HCT116 (cell line): ENCODE measurements around the gene FMN1. TPM values are rescaled to one million over a fixed set of nuclear protein-coding genes. Genes with fewer than 3 reads are reported as not detected.

Source experiments
- ATAC-seq: fragments of 200-7000 bp; cut with Tn5 transposase; 2 replicates; pipeline ENCODE4 v1.9.1; 2020; ENCODE audit warnings: mild to moderate bottlenecking, moderate library complexity
- BruUV-seq: library from RNA; stranded (reverse); fragments of 400-500 nt; replicated peaks from 2 replicates; lab custom pipeline; 2021; lab: Mats Ljungman, UMichigan
- CTCF ChIA-PET: fragments of 300-600 bp; sonication (Branson Sonifier 250); formaldehyde crosslinking; loops from one replicate; lab custom pipeline; 2021; ENCODE audit warnings: antibody characterized with exemption; lab: Charles Lee
- POLR2A ChIA-PET: fragments of 300-600, 350-600 bp; sonication (Branson Sonifier 250); formaldehyde crosslinking; loops from one replicate; lab custom pipeline; 2021; ENCODE audit warnings: antibody characterized with exemption; lab: Charles Lee
- RAD21 ChIA-PET, 2 experiments: fragments of 300-600 bp; sonication (Branson Sonifier 250); formaldehyde crosslinking; loops; one replicate each; lab custom pipeline; 2023; ENCODE audit warnings: low total read pairs in 2 of 2; ENCODE audit not compliant: uncharacterized antibody in 2 of 2, unreplicated experiment in 2 of 2, low non-redundant PET in 1 of 2; lab: Charles Lee
- DNase-seq: peaks from one replicate; pipeline ENCODE4 v3.0.0-alpha.2; 2010; ENCODE audit warnings: low read depth, low spot score
- H2AFZ ChIP-seq: fragments of 200-600 bp; shearing (Covaris generic), sonication (generic); 2 replicates; pipeline ENCODE4 v1.6.1; 2017; ENCODE audit warnings: low read depth, mixed run types, mixed read lengths, antibody characterized with exemption, low read length; ENCODE audit not compliant: poor library complexity, severe bottlenecking
- H3K27ac ChIP-seq: 2 replicates; pipeline ENCODE4 v1.5.1; 2012; ENCODE audit warnings: low read depth, low read length
- H3K27me3 ChIP-seq: fragments of 200-600 bp; sonication (generic); 2 replicates; pipeline ENCODE4 v1.6.1; 2016; ENCODE audit warnings: mixed run types, low read length, mixed read lengths; ENCODE audit not compliant: insufficient read depth
- H3K36me3 ChIP-seq, 2 experiments: fragments of 200-500 bp in 1 of 2; fragments of 200-600 bp in 1 of 2; sonication (Bioruptor generic) in 1 of 2; sonication (generic) in 1 of 2; 2 replicates each; pipeline versions ENCODE4 v1.5.1 to v1.6.1; 2014 to 2016; ENCODE audit warnings: low read length in 2 of 2, inconsistent platforms in 1 of 2, mixed read lengths in 1 of 2, mixed run types in 1 of 2; ENCODE audit not compliant: insufficient read depth in 2 of 2, control insufficient read depth in 1 of 2
- H3K4me1 ChIP-seq, 2 experiments: fragments of 200-600 bp in 1 of 2; sonication (generic) in 1 of 2; 2 replicates each; pipeline versions ENCODE4 v1.5.1 to v1.6.1; 2012 to 2017; ENCODE audit warnings: low read length in 2 of 2, inconsistent platforms in 1 of 2, mild to moderate bottlenecking in 1 of 2, mixed read lengths in 1 of 2, mixed run types in 1 of 2, moderate library complexity in 1 of 2; ENCODE audit not compliant: insufficient read depth in 2 of 2, control insufficient read depth in 1 of 2
- H3K4me2 ChIP-seq: fragments of 200-600 bp; sonication (generic); 2 replicates; pipeline ENCODE4 v1.6.1; 2017; ENCODE audit warnings: mixed run types, low read length, mixed read lengths
- H3K4me3 ChIP-seq, 2 experiments: fragments of 200-600 bp in 1 of 2; sonication (generic) in 1 of 2; replicated peaks in 1 of 2; 2 replicates each; pipeline ENCODE4 v1.5.1; 2011 to 2016; ENCODE audit warnings: low read length in 2 of 2, control low read depth in 1 of 2, low read depth in 1 of 2, mild to moderate bottlenecking in 1 of 2, mixed read lengths in 1 of 2, mixed run types in 1 of 2
- H3K79me2 ChIP-seq: fragments of 200-600 bp; sonication (generic); 2 replicates; pipeline ENCODE4 v1.6.1; 2017; ENCODE audit warnings: mild to moderate bottlenecking, mixed run types, low read length, moderate library complexity, mixed read lengths; ENCODE audit not compliant: insufficient read depth
- H3K9ac ChIP-seq: fragments of 200-600 bp; sonication (generic); 2 replicates; pipeline ENCODE4 v1.6.1; 2016; ENCODE audit warnings: low read length, mixed read lengths
- H3K9me2 ChIP-seq: fragments of 200-600 bp; sonication (generic), shearing (Covaris generic); 2 replicates; pipeline ENCODE4 v1.6.1; 2017; ENCODE audit warnings: mixed run types, mild to moderate bottlenecking, moderate library complexity; ENCODE audit not compliant: insufficient read depth
- H3K9me3 ChIP-seq, 2 experiments: fragments of 200-500 bp in 1 of 2; fragments of 200-600 bp in 1 of 2; sonication (Bioruptor generic) in 1 of 2; sonication (generic) in 1 of 2; 2 replicates each; pipeline ENCODE4 v1.6.1; 2014 to 2017; ENCODE audit warnings: low read length in 2 of 2, mixed read lengths in 2 of 2, inconsistent platforms in 1 of 2, low read depth in 1 of 2, mild to moderate bottlenecking in 1 of 2, mixed run types in 1 of 2, moderate library complexity in 1 of 2; ENCODE audit not compliant: control insufficient read depth in 1 of 2, insufficient read depth in 1 of 2
- H4K20me1 ChIP-seq: fragments of 200-600 bp; sonication (generic), shearing (Covaris generic); 2 replicates; pipeline ENCODE4 v1.6.1; 2017; ENCODE audit warnings: mixed run types, mild to moderate bottlenecking, moderate library complexity; ENCODE audit not compliant: insufficient read depth
- ATF3 ChIP-seq: IDR thresholded peaks from 2 replicates; pipeline ENCODE4 v1.6.1; 2012
- CBX3 ChIP-seq: IDR thresholded peaks from 2 replicates; pipeline ENCODE4 v1.6.1; 2012; ENCODE audit warnings: low read depth
- CTCF ChIP-seq, 3 experiments: fragments of 200-600 bp in 1 of 3; sonication (generic) in 1 of 3; IDR thresholded peaks in 2 of 3; conservative IDR thresholded peaks in 1 of 3; 2 replicates each; pipeline ENCODE4 v1.5.1; 2012 to 2017; ENCODE audit warnings: low read depth in 2 of 3, low read length in 2 of 3, antibody characterized with exemption in 1 of 3, borderline replicate concordance in 1 of 3, control low read depth in 1 of 3, mild to moderate bottlenecking in 1 of 3, mixed read lengths in 1 of 3, mixed run types in 1 of 3, moderate library complexity in 1 of 3; ENCODE audit not compliant: insufficient read depth in 1 of 3
- EGR1 ChIP-seq: IDR thresholded peaks from 2 replicates; pipeline ENCODE4 v1.6.1; 2012; ENCODE audit warnings: low read depth
- ELF1 ChIP-seq: IDR thresholded peaks from 2 replicates; pipeline ENCODE4 v1.6.1; 2012; ENCODE audit warnings: low read depth, borderline replicate concordance
- EZH2 ChIP-seq: fragments of 200-600 bp; sonication (generic); IDR thresholded peaks from 2 replicates; pipeline ENCODE4 v1.6.1; 2017; ENCODE audit warnings: antibody characterized with exemption, mixed run types
- EZH2phosphoT487 ChIP-seq: fragments of 200-600 bp; IDR thresholded peaks from 2 replicates; pipeline ENCODE4 v1.6.1; 2018; ENCODE audit warnings: antibody characterized with exemption, borderline replicate concordance
- FOSL1 ChIP-seq: IDR thresholded peaks from 2 replicates; pipeline ENCODE4 v1.6.1; 2012; ENCODE audit warnings: low read depth
- JUND ChIP-seq: IDR thresholded peaks from 2 replicates; pipeline ENCODE4 v1.6.1; 2012
- POLR2A ChIP-seq: IDR thresholded peaks from 2 replicates; pipeline ENCODE4 v1.7.0; 2011; ENCODE audit warnings: borderline replicate concordance; ENCODE audit not compliant: insufficient read depth, insufficient read length; ENCODE audit errors: extremely low read depth
- POLR2AphosphoS5 ChIP-seq: IDR thresholded peaks from 2 replicates; pipeline ENCODE4 v1.6.1; 2011; ENCODE audit warnings: mild to moderate bottlenecking, low read depth, low read length, moderate library complexity
- REST ChIP-seq: IDR thresholded peaks from 2 replicates; pipeline ENCODE4 v1.6.1; 2012; ENCODE audit warnings: low read depth
- SIN3A ChIP-seq: IDR thresholded peaks from 2 replicates; pipeline ENCODE4 v1.6.1; 2012; ENCODE audit warnings: low read depth
- SP1 ChIP-seq: IDR thresholded peaks from 2 replicates; pipeline ENCODE4 v1.6.1; 2012; ENCODE audit warnings: low read depth
- SRF ChIP-seq: IDR thresholded peaks from 2 replicates; pipeline ENCODE4 v1.6.1; 2012; ENCODE audit warnings: low read depth
- TCF7L2 ChIP-seq: IDR thresholded peaks from 2 replicates; pipeline ENCODE4 v1.7.0; 2011; ENCODE audit warnings: borderline replicate concordance, inconsistent platforms; ENCODE audit not compliant: insufficient read depth, insufficient read length; ENCODE audit errors: extremely low read depth
- YY1 ChIP-seq: IDR thresholded peaks from 2 replicates; pipeline ENCODE4 v1.6.1; 2011; ENCODE audit warnings: low read length, low read depth, moderate library complexity, mild to moderate bottlenecking; ENCODE audit not compliant: insufficient replicate concordance; ENCODE audit errors: extremely low read depth
- ZBTB33 ChIP-seq: IDR thresholded peaks from 2 replicates; pipeline ENCODE4 v1.6.1; 2011; ENCODE audit warnings: mild to moderate bottlenecking, low read length, moderate library complexity; ENCODE audit not compliant: insufficient replicate concordance; ENCODE audit errors: extremely low read depth
- ZFX ChIP-seq: fragments of 450-650 bp; IDR thresholded peaks from 2 replicates; pipeline ENCODE4 v1.6.1; 2017
- ZNF274 ChIP-seq: fragments of 200-500 bp; sonication (Bioruptor generic); IDR thresholded peaks from 2 replicates; pipeline ENCODE4 v1.6.1; 2014; ENCODE audit warnings: mild to moderate bottlenecking, low read depth, low read length, inconsistent platforms
- intact Hi-C: fragments of 100-400 bp; cut with micrococcal nuclease; formaldehyde crosslinking; loops from 2 replicates; pipeline ENCODE4 v1.10.0; 2022
- total RNA-seq: library from RNA; stranded (reverse); gene quantifications from one replicate; pipeline ENCODE4 v1.2.1, GENCODE V29; 2021; ENCODE audit not compliant: unreplicated experiment

Gene FMN1
- total RNA-seq, 1 experiment from 2014 or later = 0.39 TPM

- POLR2A ChIA-PET = no interaction called here
- Histone ChIP-seq H3K4me3 (no peak overlapping the region), H4K20me1 (no peaks in the 10 kb centered on the region), H3K79me2 (no peaks in the 10 kb centered on the region), H3K36me3 (no peaks in the 10 kb centered on the region), H3K4me2 (no peak overlapping the region), H3K27ac (no peak overlapping the region), H3K9ac (no peak overlapping the region)
- ATAC-seq (no peak), DNase-seq (no peak)
- RAD21 ChIA-PET = no interaction called here
- CTCF ChIA-PET = no interaction called here
- intact Hi-C loops = no loop called here
- no TSS peak for BruUV-seq
- no peak for TF ChIP-seq SP1
- TF ChIP-seq JUND = no peak
- TF ChIP-seq ZNF274 = no peak
- TF ChIP-seq CTCF (IDR thresholded peaks at IDR 0.05 in 2 of 3, conservative IDR thresholded peaks at IDR 0.05 in 1 of 3; ENCODE audit: borderline replicate concordance in 1 of 3, insufficient read depth in 1 of 3, low read depth in 2 of 3, low read length in 2 of 3) = no peak
- TF ChIP-seq SRF = no peak
- TF ChIP-seq ATF3 = no peak
- no peak for TF ChIP-seq ZFX
- TF ChIP-seq POLR2A = no peak
- no peak for TF ChIP-seq YY1
- TF ChIP-seq TCF7L2 = no peak
- no peak for TF ChIP-seq CBX3
- TF ChIP-seq EGR1 = no peak
- TF ChIP-seq SIN3A = no peak
- no peak for TF ChIP-seq EZH2
- TF ChIP-seq REST = no peak
- TF ChIP-seq ZBTB33 = no peak
- no peak for TF ChIP-seq FOSL1
- TF ChIP-seq POLR2AphosphoS5 = no peak
- no peak for TF ChIP-seq ELF1
- TF ChIP-seq EZH2phosphoT487 = no peak
- TF ChIP-seq, all 23 proteins: peak for 0
- no peaks in the 10 kb centered on the region for H3K4me1 ChIP-seq
- no peaks in the 10 kb centered on the region for H3K27me3 ChIP-seq
- no peak overlapping the region for H2AFZ ChIP-seq
- H3K9me2 ChIP-seq = no peaks in the 10 kb centered on the region
- no peaks in the 10 kb centered on the region for H3K9me3 ChIP-seq
Observed at GRCh38 chr15:32919749-32920414, 274.6 kb downstream of the FMN1 start.
